Lower leg skin (tissue), 3 donors: ENCODE measurements around the gene NFIB.

ENCODE experiments used
- CTCF ChIP-seq, 3 donors: fragments of 450-650 bp; IDR thresholded peaks; one replicate each; pipeline ENCODE4 v1.5.1; 2016; ENCODE audit warnings: antibody characterized with exemption in 3 of 3, mild to moderate bottlenecking in 3 of 3, moderate library complexity in 2 of 3
- POLR2A ChIP-seq, 2 donors: fragments of 450-650 bp; IDR thresholded peaks; one replicate each; pipeline ENCODE4 v1.6.1; 2016 to 2017; ENCODE audit warnings: antibody characterized with exemption in 2 of 2, mild to moderate bottlenecking in 1 of 2, moderate library complexity in 1 of 2

GRCh38 chr9:14214065-14214684 is 99.8 kb downstream of the NFIB start:
- no peak for TF ChIP-seq CTCF (IDR thresholded peaks at IDR 0.05)
- TF ChIP-seq POLR2A (IDR thresholded peaks at IDR 0.05): no peak
